B cell (primary cell): ENCODE measurements around the gene PPP2R5B. TPM values are rescaled to one million over a fixed set of nuclear protein-coding genes. Genes with fewer than 3 reads are reported as not detected.

Experiments
- ATAC-seq: fragments of 200-7000 bp; cut with Tn5 transposase; one replicate; pipeline ENCODE4 v1.10.0; 2021; ENCODE audit warnings: low read depth, mild to moderate bottlenecking, moderate number of reproducible peaks, moderate library complexity
- CTCF ChIA-PET: fragments of 350-600 bp; sonication (Branson Sonifier 250); formaldehyde crosslinking; loops from one replicate; lab custom pipeline; 2021; ENCODE audit warnings: antibody characterized with exemption, inconsistent platforms; lab: Charles Lee
- POLR2A ChIA-PET: fragments of 350-600 bp; sonication (Branson Sonifier 250); formaldehyde crosslinking; loops from one replicate; lab custom pipeline; 2021; ENCODE audit warnings: antibody characterized with exemption; lab: Charles Lee
- DNase-seq: peaks from one replicate; pipeline ENCODE4 v3.0.0; 2013
- H2AFZ ChIP-seq: 2 replicates; pipeline ENCODE4 v1.6.1; 2012; ENCODE audit warnings: mild to moderate bottlenecking, low read depth, low read length; ENCODE audit not compliant: insufficient read depth, poor library complexity, severe bottlenecking
- H3K27ac ChIP-seq, 2 donors: 1 replicate in 1 of 2; 2 replicates in 1 of 2; pipeline ENCODE4 v1.5.1; 2012 to 2013; ENCODE audit warnings: low read length in 2 of 2, mild to moderate bottlenecking in 2 of 2, moderate library complexity in 1 of 2
- H3K27me3 ChIP-seq, 4 experiments: fragments of 200-600 bp in 1 of 4; sonication (generic) in 1 of 4; replicated peaks in 1 of 4; 1 replicate in 2 of 4; 2 replicates in 2 of 4; pipeline versions ENCODE4 v1.6.1 to v1.7.0; 2013 to 2016; ENCODE audit warnings: low read length in 3 of 4, mild to moderate bottlenecking in 2 of 4, mixed read lengths in 1 of 4, moderate library complexity in 1 of 4; ENCODE audit not compliant: insufficient read depth in 4 of 4, control insufficient read depth in 3 of 4; ENCODE audit errors: control extremely low read depth in 1 of 4
- H3K36me3 ChIP-seq, 2 experiments: replicated peaks in 1 of 2; 1 replicate in 1 of 2; 2 replicates in 1 of 2; pipeline versions ENCODE4 v1.6.1 to v1.7.1; 2013; ENCODE audit warnings: low read length in 1 of 2; ENCODE audit not compliant: insufficient read depth in 2 of 2, control insufficient read depth in 1 of 2; ENCODE audit errors: control extremely low read depth in 1 of 2, extremely low read depth in 1 of 2
- H3K4me1 ChIP-seq, 2 donors: fragments of 200-600 bp in 1 of 2; sonication (generic) in 1 of 2; 1 replicate in 1 of 2; 2 replicates in 1 of 2; pipeline versions ENCODE4 v1.5.1 to v1.6.1; 2013 to 2017; ENCODE audit warnings: low read length in 2 of 2; ENCODE audit not compliant: control insufficient read depth in 2 of 2, insufficient read depth in 2 of 2
- H3K4me2 ChIP-seq: replicated peaks from 2 replicates; pipeline ENCODE3; 2012; ENCODE audit warnings: mild to moderate bottlenecking, low read depth, low read length; ENCODE audit not compliant: poor library complexity, severe bottlenecking
- H3K4me3 ChIP-seq, 5 experiments: fragments of 200-600 bp in 1 of 5; sonication (generic) in 1 of 5; 1 replicate in 3 of 5; 2 replicates in 2 of 5; pipeline versions ENCODE4 v1.5.1 to v1.7.0; 2011 to 2016; ENCODE audit warnings: low read length in 4 of 5, mild to moderate bottlenecking in 4 of 5, low read depth in 2 of 5, control low read depth in 1 of 5, moderate library complexity in 1 of 5; ENCODE audit not compliant: insufficient read depth in 1 of 5; ENCODE audit errors: control extremely low read depth in 1 of 5, extremely low read depth in 1 of 5
- H3K79me2 ChIP-seq: fragments of 200-600 bp; sonication (generic); one replicate; pipeline ENCODE4 v1.6.0; 2016; ENCODE audit warnings: low read length; ENCODE audit not compliant: control insufficient read depth, insufficient read depth
- H3K9ac ChIP-seq: fragments of 200-600 bp; sonication (generic); 2 replicates; pipeline ENCODE4 v1.6.1; 2017; ENCODE audit warnings: mild to moderate bottlenecking, low read length, moderate library complexity
- H3K9me3 ChIP-seq, 3 donors: one replicate each; pipeline versions ENCODE4 v1.6.1 to v1.7.1; 2013; ENCODE audit warnings: low read length in 2 of 3; ENCODE audit not compliant: control insufficient read depth in 2 of 3, insufficient read depth in 1 of 3; ENCODE audit errors: control extremely low read depth in 1 of 3
- H4K20me1 ChIP-seq: 2 replicates; pipeline ENCODE4 v1.6.0; 2012; ENCODE audit warnings: mild to moderate bottlenecking, low read length; ENCODE audit not compliant: insufficient read depth, control insufficient read depth, poor library complexity, severe bottlenecking
- H3K27ac Mint-ChIP-seq: one replicate; pipeline ENCODE4 v1.8.0; 2021; ENCODE audit warnings: mixed read lengths
- H3K27me3 Mint-ChIP-seq: one replicate; pipeline ENCODE4 v1.8.0; 2021; ENCODE audit warnings: mixed read lengths
- H3K4me1 Mint-ChIP-seq: one replicate; pipeline ENCODE4 v1.8.0; 2021; ENCODE audit warnings: mixed read lengths
- H3K4me3 Mint-ChIP-seq: one replicate; pipeline ENCODE4 v1.8.0; 2021; ENCODE audit warnings: mixed read lengths
- H3K9me3 Mint-ChIP-seq: one replicate; pipeline ENCODE4 v1.8.0; 2022; ENCODE audit warnings: mixed read lengths; ENCODE audit not compliant: insufficient read depth
- EZH2 ChIP-seq: IDR thresholded peaks from 2 replicates; pipeline ENCODE4 v1.6.1; 2012; ENCODE audit warnings: borderline replicate concordance, low read depth, mild to moderate bottlenecking, moderate library complexity, low read length; ENCODE audit not compliant: insufficient read depth, poor library complexity, severe bottlenecking
- WGBS: methylation state at CpG from one replicate; pipeline ENCODE4 v1.1.5; 2013; ENCODE audit warnings: missing lambda C conversion rate; ENCODE audit not compliant: insufficient coverage; 5-methylcytosine and 5-hydroxymethylcytosine counted together
- intact Hi-C: fragments of 100-400 bp; cut with micrococcal nuclease; formaldehyde crosslinking; loops from one replicate; pipeline ENCODE4 v1.10.0; 2022
- polyA plus RNA-seq: library from polyadenylated mRNA; depleted of rRNA; stranded (reverse); fragments of >200 nt; gene quantifications from 2 replicates; pipeline ENCODE4 v1.2.3, GENCODE V29; 2012
- total RNA-seq, 2 donors: library from RNA; stranded (reverse); fragments of 120-200 nt in 1 of 2; gene quantifications; 1 replicate in 1 of 2; 2 replicates in 1 of 2; pipeline versions ENCODE4 v1.2.3 to v1.2.4, GENCODE V29; 2013 to 2022
- TF ChIP-seq, protein P1 (sequence below): fragments of 200-600 bp; IDR thresholded peaks from one replicate; pipeline ENCODE4 v1.8.0; 2022; ENCODE audit warnings: antibody characterized with exemption, mild to moderate bottlenecking

The PPP2R5B gene
- total and polyA plus RNA-seq, 2 donors (not counting 1 experiment from before 2014, with no cell fraction given) = 22.6 to 30.5 TPM

DNA sequence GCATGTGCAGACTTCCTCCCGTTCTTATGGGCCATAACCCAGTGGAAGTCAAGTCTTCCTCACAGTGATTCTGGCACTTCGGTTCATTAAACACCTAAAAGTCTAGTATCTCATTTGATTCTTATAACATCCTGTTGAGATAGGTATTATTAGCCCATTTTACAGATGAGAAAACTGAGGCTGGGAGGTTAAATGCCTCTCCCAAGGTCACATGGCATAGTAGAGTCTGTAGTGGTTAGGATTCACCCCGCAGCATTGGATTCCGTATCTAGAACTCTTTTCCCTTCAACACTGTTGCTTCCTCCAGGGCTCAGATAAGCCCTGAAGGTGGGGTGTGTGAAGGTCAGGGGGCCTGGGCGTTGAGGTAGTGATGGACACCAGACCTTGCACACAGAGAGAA, 7.8 kb downstream of the PPP2R5B start:
- H3K4me1 Mint-ChIP-seq = no peaks in the 10 kb centered on the region
- Histone ChIP-seq H3K27ac (no peak overlapping the region), H3K4me3 (no peak overlapping the region), H3K4me2 (no peak overlapping the region), H3K9me3 (no peaks in the 10 kb centered on the region), H3K27me3 (no peaks in the 10 kb centered on the region), H3K4me1 (no peaks in the 10 kb centered on the region), H3K9ac (no peak overlapping the region), H2AFZ (no peak overlapping the region), H4K20me1 (no peaks in the 10 kb centered on the region), H3K79me2 (no peaks in the 10 kb centered on the region), H3K36me3 (peaks cover 0 to 42% of the 10 kb centered on the region in 2 experiments)
- no peak overlapping the region for H3K27ac Mint-ChIP-seq
- intact Hi-C loops = no loop called here
- 100% methylated on average over 1 of the region's 5 CpGs for WGBS
- no peaks in the 10 kb centered on the region for H3K9me3 Mint-ChIP-seq
- DNase-seq (no peak), ATAC-seq (no peak)
- TF ChIP-seq, protein P1, sequence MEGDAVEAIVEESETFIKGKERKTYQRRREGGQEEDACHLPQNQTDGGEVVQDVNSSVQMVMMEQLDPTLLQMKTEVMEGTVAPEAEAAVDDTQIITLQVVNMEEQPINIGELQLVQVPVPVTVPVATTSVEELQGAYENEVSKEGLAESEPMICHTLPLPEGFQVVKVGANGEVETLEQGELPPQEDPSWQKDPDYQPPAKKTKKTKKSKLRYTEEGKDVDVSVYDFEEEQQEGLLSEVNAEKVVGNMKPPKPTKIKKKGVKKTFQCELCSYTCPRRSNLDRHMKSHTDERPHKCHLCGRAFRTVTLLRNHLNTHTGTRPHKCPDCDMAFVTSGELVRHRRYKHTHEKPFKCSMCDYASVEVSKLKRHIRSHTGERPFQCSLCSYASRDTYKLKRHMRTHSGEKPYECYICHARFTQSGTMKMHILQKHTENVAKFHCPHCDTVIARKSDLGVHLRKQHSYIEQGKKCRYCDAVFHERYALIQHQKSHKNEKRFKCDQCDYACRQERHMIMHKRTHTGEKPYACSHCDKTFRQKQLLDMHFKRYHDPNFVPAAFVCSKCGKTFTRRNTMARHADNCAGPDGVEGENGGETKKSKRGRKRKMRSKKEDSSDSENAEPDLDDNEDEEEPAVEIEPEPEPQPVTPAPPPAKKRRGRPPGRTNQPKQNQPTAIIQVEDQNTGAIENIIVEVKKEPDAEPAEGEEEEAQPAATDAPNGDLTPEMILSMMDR = no peak
- TF ChIP-seq EZH2 = no peak
- POLR2A ChIA-PET = interaction anchor here (0.6 kb wide), 1 partner anchor 134 kb away, joined by 6 read pairs; no protein-coding TSS in a partner anchor
- H3K4me3 Mint-ChIP-seq = no peak overlapping the region
- no peaks in the 10 kb centered on the region for H3K27me3 Mint-ChIP-seq
- CTCF ChIA-PET = interaction anchor here (1.2 kb wide), 1 partner anchor 65 kb away, joined by 3 read pairs; the partner anchor contains the start of gene BATF2

DNA sequence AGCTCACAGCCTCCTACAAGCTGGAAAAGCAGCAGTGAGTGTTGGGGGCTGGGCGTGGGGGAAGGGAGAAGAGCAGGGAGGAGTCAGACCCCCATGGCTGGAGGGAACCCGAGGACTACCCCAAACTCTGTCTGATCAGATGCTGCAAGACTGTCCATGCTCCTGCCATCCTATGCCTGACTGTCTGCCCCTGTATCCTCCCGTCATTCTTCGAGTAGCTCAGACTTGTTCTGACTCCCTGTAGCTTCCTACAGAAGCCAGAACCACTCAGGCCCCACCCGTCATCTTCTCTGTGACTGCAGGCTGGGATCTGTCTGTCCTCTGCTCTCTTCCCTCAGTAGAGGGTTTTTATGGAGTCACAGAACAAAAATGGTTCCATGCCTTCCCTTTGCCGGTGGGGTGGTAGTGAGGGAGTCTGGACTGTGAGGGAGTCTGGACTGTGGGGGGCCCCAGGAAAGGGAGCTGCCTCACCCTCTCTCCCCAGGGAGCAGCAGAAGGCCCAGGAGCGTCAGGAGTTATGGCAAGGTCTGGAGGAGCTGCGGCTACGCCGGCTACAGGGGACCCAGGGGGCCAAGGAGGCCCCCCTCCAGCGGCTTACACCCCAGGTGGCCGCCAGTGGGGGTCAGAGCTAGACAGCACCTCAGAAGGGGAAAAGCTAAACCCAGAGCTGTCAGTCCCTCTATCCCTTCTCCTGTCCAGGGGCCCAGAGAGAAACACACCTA, 8.9 kb downstream of the PPP2R5B start:
- TF ChIP-seq, protein P1 = no peak
- Histone ChIP-seq H3K27ac (no peak overlapping the region), H3K4me3 (no peak overlapping the region), H4K20me1 (no peaks in the 10 kb centered on the region), H3K36me3 (peaks cover 0 to 38% of the 10 kb centered on the region in 2 experiments), H3K79me2 (no peaks in the 10 kb centered on the region), H2AFZ (no peak overlapping the region), H3K4me2 (no peak overlapping the region), H3K4me1 (no peaks in the 10 kb centered on the region), H3K9ac (no peak overlapping the region), H3K9me3 (no peaks in the 10 kb centered on the region), H3K27me3 (no peaks in the 10 kb centered on the region)
- H3K27ac Mint-ChIP-seq = no peak overlapping the region
- no peaks in the 10 kb centered on the region for H3K4me1 Mint-ChIP-seq
- no peaks in the 10 kb centered on the region for H3K27me3 Mint-ChIP-seq
- intact Hi-C loops = no loop called here
- ATAC-seq (no peak), DNase-seq (no peak)
- WGBS = 89% methylated on average over 10 of the region's 12 CpGs
- H3K9me3 Mint-ChIP-seq = no peaks in the 10 kb centered on the region
- CTCF ChIA-PET = interaction anchor here (0.5 kb wide), 1 partner anchor 22 kb away, joined by 3 read pairs; no protein-coding TSS in a partner anchor
- H3K4me3 Mint-ChIP-seq = no peak overlapping the region
- POLR2A ChIA-PET = interaction anchor here (1.1 kb wide), 1 partner anchor 85 kb away, joined by 3 read pairs; no protein-coding TSS in a partner anchor
